Aorta (tissue), 5 donors: Measurements from ENCODE around the gene ST6GALNAC2. TPM values are rescaled to one million over a fixed set of nuclear protein-coding genes. Genes with fewer than 3 reads are reported as not detected.

Source experiments
- ATAC-seq: fragments of 200-7000 bp; cut with Tn5 transposase; one replicate; pipeline ENCODE4 v1.9.1; 2022; ENCODE audit warnings: moderate library complexity; ENCODE audit not compliant: low FRiP score
- DNase-seq, 2 donors: peaks; one replicate each; pipeline ENCODE4 v3.0.0-alpha.2; 2020
- H3K27ac ChIP-seq, 2 donors: one replicate each; pipeline ENCODE4 v1.5.1; 2013; ENCODE audit warnings: low read length in 2 of 2, mild to moderate bottlenecking in 2 of 2, moderate library complexity in 2 of 2, control low read depth in 1 of 2, inconsistent platforms in 1 of 2, low read depth in 1 of 2
- H3K27me3 ChIP-seq, 2 donors: one replicate each; pipeline ENCODE4 v1.6.1; 2013; ENCODE audit warnings: control low read depth in 1 of 2, low read length in 1 of 2, mild to moderate bottlenecking in 1 of 2, moderate library complexity in 1 of 2; ENCODE audit not compliant: insufficient read depth in 2 of 2, control insufficient read depth in 1 of 2
- H3K36me3 ChIP-seq, 2 donors: one replicate each; pipeline ENCODE4 v1.6.1; 2013; ENCODE audit warnings: control low read depth in 1 of 2, low read length in 1 of 2, mild to moderate bottlenecking in 1 of 2; ENCODE audit not compliant: insufficient read depth in 2 of 2, control insufficient read depth in 1 of 2
- H3K4me1 ChIP-seq, 2 donors: one replicate each; pipeline ENCODE4 v1.6.1; 2013; ENCODE audit warnings: low read length in 2 of 2, control low read depth in 1 of 2, mild to moderate bottlenecking in 1 of 2, moderate library complexity in 1 of 2; ENCODE audit not compliant: insufficient read depth in 2 of 2, control insufficient read depth in 1 of 2
- H3K4me3 ChIP-seq, 2 donors: one replicate each; pipeline ENCODE4 v1.5.1; 2013; ENCODE audit warnings: low read length in 2 of 2, control low read depth in 1 of 2, mild to moderate bottlenecking in 1 of 2
- H3K9me3 ChIP-seq: one replicate; pipeline ENCODE4 v1.6.1; 2013; ENCODE audit warnings: mild to moderate bottlenecking, low read length; ENCODE audit not compliant: control insufficient read depth
- WGBS, 2 donors: extraction: QIAGEN DNeasy Blood & Tissue Kit; methylation state at CpG; one replicate each; pipeline ENCODE4 v1.1.7; 2013; 5-methylcytosine and 5-hydroxymethylcytosine counted together
- intact Hi-C, 2 donors: fragments of 100-400 bp; cut with DNase I; formaldehyde crosslinking; loops; one replicate each; pipeline versions ENCODE4 v1.14.2 to v1.15.0; 2022
- polyA plus RNA-seq, 2 donors: library from polyadenylated mRNA; stranded (reverse); fragments of 200-250 nt; gene quantifications; one replicate each; pipeline ENCODE4 v1.2.3, GENCODE V29; 2013
- total RNA-seq, 2 donors: library from RNA; stranded (reverse); fragmentation: NEBNext Ultra II Directional; extraction: Animal tissue kit (Norgen Biotek cat#: 25700); gene quantifications; one replicate each; pipeline ENCODE4 v1.2.1, GENCODE V29; 2021
- donor health status: healthy with polysubstance abuse.
- donor health status: Bipolar disorder and iron deficiency.
- donor health status: DM: no; HTN: no; CAD: no.
- donor health status: DM: no; HTN: no; CAD: no.
- donor health status: DM: yes; HTN: yes; CAD: no.

Gene ST6GALNAC2
- total and polyA plus RNA-seq, 4 donors, result 2.0 to 7.6 (median 2.5) TPM; not detected in 1

DNA sequence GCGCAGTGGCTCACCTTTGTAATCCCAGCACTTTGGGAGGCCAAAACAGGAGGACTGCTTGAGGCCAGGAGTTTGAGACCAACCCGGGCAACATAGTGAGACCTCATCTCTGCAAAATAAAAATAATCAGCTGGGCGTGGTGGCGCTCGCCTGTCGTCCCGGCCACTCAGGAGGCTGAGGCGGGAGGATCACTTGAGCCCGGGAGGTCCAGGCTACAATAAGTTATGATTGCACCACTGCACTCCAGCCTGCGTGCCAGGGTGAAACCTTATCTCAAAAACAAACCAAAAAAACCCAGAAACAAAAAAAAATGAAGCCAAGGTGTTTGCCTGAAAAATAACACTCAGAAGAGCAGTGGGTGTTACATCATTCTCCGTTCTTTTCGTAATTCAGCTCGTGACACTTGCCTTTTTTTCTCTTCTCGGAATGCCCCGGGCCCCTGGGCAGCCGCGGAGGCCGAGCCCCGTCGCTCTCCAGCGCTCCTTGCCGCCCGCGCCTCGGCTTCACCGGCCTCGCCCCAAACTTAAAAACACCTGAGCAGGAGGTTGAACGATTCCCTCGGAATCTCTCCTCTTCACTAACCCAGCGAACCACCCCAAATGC, 28.8 kb downstream of the ST6GALNAC2 start:
- Histone ChIP-seq H3K27ac (peak overlapping the region in 1 of 2 donors; percentile 84), H3K4me1 (no peaks in the 10 kb centered on the region), H3K4me3 (peak overlapping the region; percentile 69 to 74), H3K27me3 (no peaks in the 10 kb centered on the region), H3K36me3 (peaks cover 0 to 1% of the 10 kb centered on the region in 2 donors), H3K9me3 (no peaks in the 10 kb centered on the region)
- peak; percentile 43 for ATAC-seq
- DNase-seq, result no peak
- intact Hi-C loops, result loop anchor here (2.0 to 10.0 kb wide), 3 partner anchors 35 to 164 kb away; partner anchors contain the start of gene MXRA7 (in 1 of the 2)
- WGBS, 2 donors, result 41 to 45% methylated on average over 30 of the region's 30 CpGs

GRCh38 chr17:76554131-76554530, 31.5 kb downstream of the ST6GALNAC2 start:
- intact Hi-C loops, result loop anchor here in 1 of 2 donors (10.0 kb wide), 1 partner anchor 161 kb away; the partner anchor contains the start of gene MXRA7
- DNase-seq (no peak), ATAC-seq (no peak)
- 61 to 66% methylated on average over 6 of the region's 6 CpGs for WGBS, 2 donors
- Histone ChIP-seq H3K27me3 (no peaks in the 10 kb centered on the region), H3K4me3 (no peak overlapping the region), H3K9me3 (no peaks in the 10 kb centered on the region), H3K36me3 (no peaks in the 10 kb centered on the region), H3K27ac (no peak overlapping the region), H3K4me1 (no peaks in the 10 kb centered on the region)

DNA sequence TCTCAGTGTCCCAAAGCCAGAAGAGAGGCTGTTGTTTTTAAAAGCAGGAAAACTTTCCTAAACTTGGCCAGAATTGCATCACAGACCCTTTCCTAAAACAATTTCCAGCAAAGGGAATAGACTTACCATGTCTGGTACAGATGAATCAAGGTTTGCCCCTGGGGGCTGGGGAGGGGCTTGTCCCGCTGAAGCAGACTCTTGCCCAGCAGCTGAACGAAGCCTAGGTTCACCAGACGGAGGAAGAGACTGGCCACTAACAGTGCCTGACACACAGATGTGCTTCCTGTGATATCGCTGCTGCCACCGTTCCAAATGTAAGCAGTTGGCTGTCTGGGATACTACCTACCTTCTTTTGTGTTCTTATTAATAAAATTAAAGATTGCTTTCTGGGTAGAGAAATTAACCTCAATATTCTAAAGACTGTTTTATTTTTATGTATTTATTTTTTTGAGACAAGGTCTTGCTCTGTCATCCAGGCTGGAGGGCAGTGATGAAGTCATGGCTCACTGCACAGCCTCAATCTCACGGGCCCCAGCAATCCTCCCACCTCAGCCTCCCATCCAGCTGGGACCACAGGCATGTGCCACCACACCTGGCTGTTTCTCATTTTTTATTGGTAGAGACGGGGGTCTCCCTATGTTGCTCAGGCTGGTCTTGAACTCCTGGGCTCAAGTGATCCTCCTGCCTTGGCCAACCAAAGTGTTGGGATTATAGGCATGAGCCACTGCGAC, 32.3 kb downstream of the ST6GALNAC2 start:
- Histone ChIP-seq H3K4me3 (no peak overlapping the region), H3K27me3 (no peaks in the 10 kb centered on the region), H3K9me3 (no peaks in the 10 kb centered on the region), H3K27ac (no peak overlapping the region), H3K4me1 (no peaks in the 10 kb centered on the region), H3K36me3 (no peaks in the 10 kb centered on the region)
- intact Hi-C loops, result loop anchor here in 1 of 2 donors (10.0 kb wide), 1 partner anchor 161 kb away; the partner anchor contains the start of gene MXRA7
- ATAC-seq (no peak), DNase-seq (no peak)
- 90 to 91% methylated on average over 8 of the region's 8 CpGs for WGBS, 2 donors

- Histone ChIP-seq H3K4me3 (no peak overlapping the region), H3K27ac (no peak overlapping the region), H3K9me3 (no peaks in the 10 kb centered on the region), H3K27me3 (no peaks in the 10 kb centered on the region), H3K36me3 (no peaks in the 10 kb centered on the region), H3K4me1 (no peaks in the 10 kb centered on the region)
- no peak for ATAC-seq
- 73 to 87% methylated on average over 4 of the region's 4 CpGs for WGBS, 2 donors
- DNase-seq, result no peak
- intact Hi-C loops, result loop anchor here in 1 of 2 donors (10.0 kb wide), 1 partner anchor 163 kb away; the partner anchor contains the start of gene MXRA7
Observed at GRCh38 chr17:76551685-76552084, 34.0 kb downstream of the ST6GALNAC2 start.

DNA sequence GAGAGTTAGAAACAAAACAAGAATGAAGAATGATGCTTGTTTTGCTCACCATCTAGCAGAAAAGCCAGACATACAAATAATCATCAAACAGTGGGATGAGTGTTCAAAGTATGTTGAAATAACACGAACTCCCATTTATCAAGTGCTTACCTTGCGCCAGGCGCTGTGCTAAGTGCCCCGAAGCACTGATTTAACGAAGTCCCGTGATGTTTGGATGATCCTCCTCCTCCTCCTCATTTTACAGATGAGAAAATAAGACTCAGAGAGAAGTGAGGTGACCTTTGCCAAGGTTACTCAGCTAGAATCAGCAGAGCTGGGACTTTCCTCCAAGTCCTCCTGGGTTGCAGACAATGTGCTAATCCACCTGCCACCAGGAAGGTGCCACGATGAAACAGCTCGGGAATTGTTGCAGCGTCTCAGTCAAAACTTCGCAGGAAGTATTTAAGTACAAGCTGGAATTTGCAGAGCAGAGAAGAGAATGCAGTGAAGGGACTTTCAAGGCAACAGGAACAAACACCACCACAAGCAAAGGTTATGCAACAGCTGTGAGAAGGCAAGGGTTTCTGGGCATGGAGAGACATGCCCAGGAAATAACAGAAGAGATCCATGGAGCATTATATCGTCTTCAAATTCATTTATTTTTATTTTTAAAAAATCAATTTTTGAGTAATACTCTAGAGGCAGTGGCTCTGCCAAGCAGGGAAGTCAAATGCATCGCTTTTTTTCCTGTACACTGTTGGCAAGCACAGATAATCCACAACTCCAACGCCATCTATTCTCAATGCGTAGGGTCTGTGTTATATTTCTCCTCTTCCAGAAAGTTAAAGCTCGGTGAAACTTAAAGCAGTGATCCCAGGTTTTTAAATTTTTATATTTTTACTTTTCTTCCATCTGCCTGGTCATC, 34.7 kb downstream of the ST6GALNAC2 start:
- Histone ChIP-seq H3K27ac (no peak overlapping the region), H3K36me3 (no peaks in the 10 kb centered on the region), H3K9me3 (no peaks in the 10 kb centered on the region), H3K4me1 (no peaks in the 10 kb centered on the region), H3K27me3 (no peaks in the 10 kb centered on the region), H3K4me3 (no peak overlapping the region)
- no peak for ATAC-seq
- intact Hi-C loops, result loop anchor here in 1 of 2 donors (10.0 kb wide), 1 partner anchor 164 kb away; the partner anchor contains the start of gene MXRA7
- DNase-seq, result no peak
- WGBS, 2 donors, result 59 to 60% methylated on average over 15 of the region's 15 CpGs

- no peaks in the 10 kb centered on the region for H3K9me3 ChIP-seq
- DNase-seq, result no peak
- no peak overlapping the region for H3K4me3 ChIP-seq
- H3K27ac ChIP-seq, result no peak overlapping the region
- ATAC-seq, result no peak
- intact Hi-C loops, result no loop called here
- H3K36me3 ChIP-seq, result no peaks in the 10 kb centered on the region
- H3K4me1 ChIP-seq, result no peaks in the 10 kb centered on the region
- 53 to 59% methylated on average over 7 of the region's 7 CpGs for WGBS, 2 donors
- H3K27me3 ChIP-seq, result no peaks in the 10 kb centered on the region
Observed at GRCh38 chr17:76549539-76549938, 36.1 kb downstream of the ST6GALNAC2 start.

DNA sequence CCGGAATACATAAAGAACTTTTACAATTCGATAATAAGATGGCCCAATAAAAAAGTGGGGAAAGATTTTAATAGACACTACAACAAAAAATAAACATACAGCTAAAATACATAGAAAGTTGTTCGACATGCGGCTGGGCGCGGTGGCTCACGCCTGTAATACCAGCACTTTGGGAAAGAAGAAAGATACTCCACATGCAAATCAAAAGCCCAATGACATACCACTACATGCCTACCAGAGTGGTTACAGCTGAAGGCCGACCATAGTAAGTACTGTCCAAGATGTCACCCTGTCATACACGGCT, 36.5 kb downstream of the ST6GALNAC2 start:
- intact Hi-C loops, result no loop called here
- H3K27me3 ChIP-seq, result no peaks in the 10 kb centered on the region
- no peaks in the 10 kb centered on the region for H3K9me3 ChIP-seq
- no peak for ATAC-seq
- WGBS, 2 donors, result 84 to 89% methylated on average over 9 of the region's 9 CpGs
- H3K27ac ChIP-seq, result no peak overlapping the region
- DNase-seq, result no peak
- H3K36me3 ChIP-seq, result no peaks in the 10 kb centered on the region
- no peak overlapping the region for H3K4me3 ChIP-seq
- H3K4me1 ChIP-seq, result no peaks in the 10 kb centered on the region

GRCh38 chr17:76548378-76549214, 37.1 kb downstream of the ST6GALNAC2 start:
- no peak for DNase-seq
- no peaks in the 10 kb centered on the region for H3K9me3 ChIP-seq
- H3K27me3 ChIP-seq, result no peaks in the 10 kb centered on the region
- no peak for ATAC-seq
- H3K4me1 ChIP-seq, result no peaks in the 10 kb centered on the region
- 71 to 72% methylated on average over 9 of the region's 9 CpGs for WGBS, 2 donors
- no peak overlapping the region for H3K27ac ChIP-seq
- H3K36me3 ChIP-seq, result no peaks in the 10 kb centered on the region
- intact Hi-C loops, result no loop called here
- H3K4me3 ChIP-seq, result no peak overlapping the region
